Body of pancreas (tissue), 4 donors: Measurements from ENCODE around the gene GRIN1.

Source experiments
- POLR2A ChIP-seq, 3 donors: fragments of 450-650 bp; IDR thresholded peaks; one replicate each; pipeline ENCODE4 v1.6.1; 2016; ENCODE audit warnings: antibody characterized with exemption in 3 of 3, mild to moderate bottlenecking in 2 of 3
- TF ChIP-seq, protein P1 (sequence below), 7 experiments: fragments of 450-650 bp in 4 of 7; fragments of 200-600 bp in 3 of 7; sonication (generic) in 3 of 7; IDR thresholded peaks; one replicate each; pipeline ENCODE4 v1.5.1; 2016 to 2019; ENCODE audit warnings: antibody characterized with exemption in 7 of 7

GRCh38 chr9:137171149-137171900, 32.4 kb downstream of the GRIN1 start:
- TF ChIP-seq, protein P1, sequence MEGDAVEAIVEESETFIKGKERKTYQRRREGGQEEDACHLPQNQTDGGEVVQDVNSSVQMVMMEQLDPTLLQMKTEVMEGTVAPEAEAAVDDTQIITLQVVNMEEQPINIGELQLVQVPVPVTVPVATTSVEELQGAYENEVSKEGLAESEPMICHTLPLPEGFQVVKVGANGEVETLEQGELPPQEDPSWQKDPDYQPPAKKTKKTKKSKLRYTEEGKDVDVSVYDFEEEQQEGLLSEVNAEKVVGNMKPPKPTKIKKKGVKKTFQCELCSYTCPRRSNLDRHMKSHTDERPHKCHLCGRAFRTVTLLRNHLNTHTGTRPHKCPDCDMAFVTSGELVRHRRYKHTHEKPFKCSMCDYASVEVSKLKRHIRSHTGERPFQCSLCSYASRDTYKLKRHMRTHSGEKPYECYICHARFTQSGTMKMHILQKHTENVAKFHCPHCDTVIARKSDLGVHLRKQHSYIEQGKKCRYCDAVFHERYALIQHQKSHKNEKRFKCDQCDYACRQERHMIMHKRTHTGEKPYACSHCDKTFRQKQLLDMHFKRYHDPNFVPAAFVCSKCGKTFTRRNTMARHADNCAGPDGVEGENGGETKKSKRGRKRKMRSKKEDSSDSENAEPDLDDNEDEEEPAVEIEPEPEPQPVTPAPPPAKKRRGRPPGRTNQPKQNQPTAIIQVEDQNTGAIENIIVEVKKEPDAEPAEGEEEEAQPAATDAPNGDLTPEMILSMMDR (IDR thresholded peaks at IDR 0.05): no peak
- no peak for TF ChIP-seq POLR2A (IDR thresholded peaks at IDR 0.05)
